ENCODE results near the gene GALNS.

GALNS gene

GRCh38 chr16:88816736-88817535 lies 39.8 kb downstream of the GALNS start:
- DNase-seq (ENCODE audit: insufficient read length, low spot score) (no peak), FAIRE-seq (no peak)
- TF ChIP-seq TAF1 (IDR thresholded peaks at IDR 0.05; ENCODE audit: low read depth, low read length) = no peak
- TF ChIP-seq PAX5 (IDR thresholded peaks at IDR 0.05; ENCODE audit: insufficient read depth, low read length, severe bottlenecking) = no peak
- TF ChIP-seq POLR2A (IDR thresholded peaks at IDR 0.05; ENCODE audit: low read depth, low read length) = no peak
- TF ChIP-seq SPI1 (IDR thresholded peaks at IDR 0.05; ENCODE audit: low read depth, low read length) = no peak
- TF ChIP-seq POLR2AphosphoS5 (IDR thresholded peaks at IDR 0.05; ENCODE audit: low read depth, low read length) = no peak
- TF ChIP-seq POU2F2 (IDR thresholded peaks at IDR 0.05; ENCODE audit: low read depth, low read length) = no peak

GRCh38 chr16:88815901-88816589 lies 40.7 kb downstream of the GALNS start:
- TF ChIP-seq SPI1 (IDR thresholded peaks at IDR 0.05; ENCODE audit: low read depth, low read length) = no peak
- TF ChIP-seq TAF1 (IDR thresholded peaks at IDR 0.05; ENCODE audit: low read depth, low read length) = no peak
- TF ChIP-seq PAX5 (IDR thresholded peaks at IDR 0.05; ENCODE audit: insufficient read depth, low read length, severe bottlenecking) = no peak
- TF ChIP-seq POLR2AphosphoS5 (IDR thresholded peaks at IDR 0.05; ENCODE audit: low read depth, low read length) = no peak
- no peak for TF ChIP-seq POU2F2 (IDR thresholded peaks at IDR 0.05; ENCODE audit: low read depth, low read length)
- no peak for TF ChIP-seq POLR2A (IDR thresholded peaks at IDR 0.05; ENCODE audit: low read depth, low read length)
- peak; percentile 95 for FAIRE-seq
- peak; percentile 64 for DNase-seq (ENCODE audit: insufficient read length, low spot score)

GRCh38 chr16:88815227-88815626 lies 41.5 kb downstream of the GALNS start:
- FAIRE-seq (no peak), DNase-seq (ENCODE audit: insufficient read length, low spot score) (no peak)

GRCh38 chr16:88814144-88814502 lies 42.6 kb downstream of the GALNS start:
- FAIRE-seq = no peak
- TF ChIP-seq POU2F2 (IDR thresholded peaks at IDR 0.05; ENCODE audit: low read depth, low read length) (no peak), POLR2AphosphoS5 (IDR thresholded peaks at IDR 0.05; ENCODE audit: low read depth, low read length) (no peak), SPI1 (IDR thresholded peaks at IDR 0.05; ENCODE audit: low read depth, low read length) (no peak)
- DNase-seq (ENCODE audit: insufficient read length, low spot score) = no peak

More at GRCh38 chr16:88815227-88815626, 41.5 kb downstream of the GALNS start:
- TF ChIP-seq PAX5 (IDR thresholded peaks at IDR 0.05; ENCODE audit: insufficient read depth, low read length, severe bottlenecking) (no peak), SPI1 (IDR thresholded peaks at IDR 0.05; ENCODE audit: low read depth, low read length) (no peak), POLR2AphosphoS5 (IDR thresholded peaks at IDR 0.05; ENCODE audit: low read depth, low read length) (no peak), POU2F2 (IDR thresholded peaks at IDR 0.05; ENCODE audit: low read depth, low read length) (no peak), POLR2A (IDR thresholded peaks at IDR 0.05; ENCODE audit: low read depth, low read length) (no peak)

GRCh38 chr16:88813269-88814143 lies 43.2 kb downstream of the GALNS start:
- DNase-seq (ENCODE audit: insufficient read length, low spot score) = no peak
- TF ChIP-seq POU2F2 (IDR thresholded peaks at IDR 0.05; ENCODE audit: low read depth, low read length) (no peak), SPI1 (IDR thresholded peaks at IDR 0.05; ENCODE audit: low read depth, low read length) (no peak), PAX5 (IDR thresholded peaks at IDR 0.05; ENCODE audit: insufficient read depth, low read length, severe bottlenecking) (no peak), TAF1 (IDR thresholded peaks at IDR 0.05; ENCODE audit: low read depth, low read length) (no peak), POLR2AphosphoS5 (IDR thresholded peaks at IDR 0.05; ENCODE audit: low read depth, low read length) (no peak)
- FAIRE-seq = no peak

GRCh38 chr16:88812513-88813268 lies 44.1 kb downstream of the GALNS start:
- FAIRE-seq = no peak
- no peak for DNase-seq (ENCODE audit: insufficient read length, low spot score)
- TF ChIP-seq PAX5 (IDR thresholded peaks at IDR 0.05; ENCODE audit: insufficient read depth, low read length, severe bottlenecking) = no peak
- TF ChIP-seq SPI1 (IDR thresholded peaks at IDR 0.05; ENCODE audit: low read depth, low read length) = no peak
- no peak for TF ChIP-seq POLR2AphosphoS5 (IDR thresholded peaks at IDR 0.05; ENCODE audit: low read depth, low read length)
- no peak for TF ChIP-seq TAF1 (IDR thresholded peaks at IDR 0.05; ENCODE audit: low read depth, low read length)
- no peak for TF ChIP-seq POU2F2 (IDR thresholded peaks at IDR 0.05; ENCODE audit: low read depth, low read length)
- no peak for TF ChIP-seq POLR2A (IDR thresholded peaks at IDR 0.05; ENCODE audit: low read depth, low read length)

GRCh38 chr16:88811769-88812512 lies 44.8 kb downstream of the GALNS start, which contains the start of gene APRT:
APRT (minus strand) TSS chr16:88811928; CDS start chr16:88811899, 29 bp downstream.
- FAIRE-seq = peak; percentile 99
- DNase-seq (ENCODE audit: insufficient read length, low spot score) = peak; percentile 98
- TF ChIP-seq SPI1 (IDR thresholded peaks at IDR 0.05; ENCODE audit: low read depth, low read length) = no peak
- peak; percentile 86; the same call in 1 of the 2 replicates for TF ChIP-seq POU2F2 (IDR thresholded peaks at IDR 0.05; ENCODE audit: low read depth, low read length)
- TF ChIP-seq POLR2AphosphoS5 (IDR thresholded peaks at IDR 0.05; ENCODE audit: low read depth, low read length) = peak; percentile 94
- TF ChIP-seq PAX5 (IDR thresholded peaks at IDR 0.05; ENCODE audit: insufficient read depth, low read length, severe bottlenecking) = peak; percentile 98
- TF ChIP-seq POLR2A (IDR thresholded peaks at IDR 0.05; ENCODE audit: low read depth, low read length) = peak; percentile 90
- peak; percentile 64 for TF ChIP-seq TAF1 (IDR thresholded peaks at IDR 0.05; ENCODE audit: low read depth, low read length)
